ENCODE measurements around the gene DHRSX.

DNA sequence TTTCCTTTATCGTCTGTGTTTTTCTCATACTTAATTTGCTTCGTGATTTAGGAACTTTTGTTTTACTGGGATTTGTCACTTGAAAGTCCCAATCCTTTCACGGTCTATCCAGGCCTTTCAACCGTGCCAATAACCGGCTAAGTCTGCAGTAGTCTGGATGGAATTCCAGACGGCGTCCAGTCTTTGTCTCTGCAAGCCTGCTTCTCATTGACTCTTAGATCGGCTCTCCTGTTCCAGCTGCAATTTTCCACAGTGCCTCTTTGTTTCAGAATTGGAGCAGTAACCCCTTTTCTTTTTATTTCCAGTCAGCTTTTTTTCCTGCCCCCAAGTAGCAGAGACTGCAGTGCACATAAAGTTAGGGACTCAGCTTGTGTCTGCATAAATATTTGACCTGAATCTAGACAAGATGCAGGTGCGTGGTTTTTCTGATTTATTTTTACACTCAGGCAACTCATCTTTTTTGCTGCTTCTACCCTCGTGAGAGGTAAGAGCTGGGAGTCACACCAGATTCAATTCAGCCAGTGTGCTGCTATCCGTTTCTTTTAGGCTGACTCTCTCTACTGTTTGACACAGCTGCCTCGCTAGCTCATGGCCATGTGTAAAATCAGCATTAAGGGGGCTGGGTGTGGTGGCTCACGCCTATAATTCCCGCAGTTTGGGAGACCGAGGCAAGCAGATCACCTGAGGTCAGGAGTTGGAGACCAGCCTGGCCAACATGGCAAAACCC is 37.4 kb upstream of the DHRSX start:
- TF ChIP-seq EP300 (IDR thresholded peaks at IDR 0.05) (no peak), CTCF (IDR thresholded peaks at IDR 0.05) (no peak)
